ENCODE measurements around the gene BRWD1. TPM values are rescaled to one million over a fixed set of nuclear protein-coding genes. Genes with fewer than 3 reads are reported as not detected.

BRWD1 gene
- total RNA-seq, 1 donor from 2014 or later = 55.7 TPM

GRCh38 chr21:39282911-39283310 lies 30.5 kb downstream of the BRWD1 start:
- Mint-ChIP-seq H3K4me3 (ENCODE audit: low read depth) (no peak overlapping the region), H3K9me3 (ENCODE audit: low read depth) (no peaks in the 10 kb centered on the region), H3K27me3 (no peaks in the 10 kb centered on the region), H3K4me1 (ENCODE audit: low read depth) (no peaks in the 10 kb centered on the region), H3K27ac (no peak overlapping the region), H3K36me3 (ENCODE audit: insufficient read depth) (peaks cover 31% of the 10 kb centered on the region)
- DNase-seq (ENCODE audit: low spot score, unreplicated experiment) = no peak
- TF ChIP-seq, protein P1, sequence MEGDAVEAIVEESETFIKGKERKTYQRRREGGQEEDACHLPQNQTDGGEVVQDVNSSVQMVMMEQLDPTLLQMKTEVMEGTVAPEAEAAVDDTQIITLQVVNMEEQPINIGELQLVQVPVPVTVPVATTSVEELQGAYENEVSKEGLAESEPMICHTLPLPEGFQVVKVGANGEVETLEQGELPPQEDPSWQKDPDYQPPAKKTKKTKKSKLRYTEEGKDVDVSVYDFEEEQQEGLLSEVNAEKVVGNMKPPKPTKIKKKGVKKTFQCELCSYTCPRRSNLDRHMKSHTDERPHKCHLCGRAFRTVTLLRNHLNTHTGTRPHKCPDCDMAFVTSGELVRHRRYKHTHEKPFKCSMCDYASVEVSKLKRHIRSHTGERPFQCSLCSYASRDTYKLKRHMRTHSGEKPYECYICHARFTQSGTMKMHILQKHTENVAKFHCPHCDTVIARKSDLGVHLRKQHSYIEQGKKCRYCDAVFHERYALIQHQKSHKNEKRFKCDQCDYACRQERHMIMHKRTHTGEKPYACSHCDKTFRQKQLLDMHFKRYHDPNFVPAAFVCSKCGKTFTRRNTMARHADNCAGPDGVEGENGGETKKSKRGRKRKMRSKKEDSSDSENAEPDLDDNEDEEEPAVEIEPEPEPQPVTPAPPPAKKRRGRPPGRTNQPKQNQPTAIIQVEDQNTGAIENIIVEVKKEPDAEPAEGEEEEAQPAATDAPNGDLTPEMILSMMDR (IDR thresholded peaks at IDR 0.05; ENCODE audit: unreplicated experiment) = no peak

GRCh38 chr21:39281853-39282252 lies 31.6 kb downstream of the BRWD1 start:
- Mint-ChIP-seq H3K27ac (no peak overlapping the region), H3K4me3 (ENCODE audit: low read depth) (no peak overlapping the region), H3K36me3 (ENCODE audit: insufficient read depth) (peaks cover 20% of the 10 kb centered on the region), H3K9me3 (ENCODE audit: low read depth) (no peaks in the 10 kb centered on the region), H3K4me1 (ENCODE audit: low read depth) (no peaks in the 10 kb centered on the region), H3K27me3 (no peaks in the 10 kb centered on the region)
- TF ChIP-seq, protein P1 (IDR thresholded peaks at IDR 0.05; ENCODE audit: unreplicated experiment) = no peak
- no peak for DNase-seq (ENCODE audit: low spot score, unreplicated experiment)

DNA sequence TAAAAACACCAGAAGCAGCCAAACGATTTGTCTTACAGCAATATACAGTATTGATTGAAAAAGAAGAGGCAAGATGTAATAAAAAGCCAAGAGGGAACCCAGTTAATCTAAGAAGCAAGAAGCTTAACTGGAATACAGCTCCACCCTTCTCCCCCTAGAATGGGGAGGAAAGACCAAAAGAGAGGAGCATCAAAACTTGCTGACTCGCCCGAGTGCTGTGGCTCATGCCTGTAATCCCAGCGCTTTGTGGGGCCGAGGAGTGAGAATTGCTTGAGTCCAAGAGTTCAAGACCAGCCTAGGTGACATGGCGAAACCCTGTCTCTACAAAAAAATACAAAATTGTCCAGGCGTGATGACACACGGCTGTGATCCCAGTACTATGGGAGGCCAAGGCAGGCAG lies 32.2 kb downstream of the BRWD1 start:
- no peaks in the 10 kb centered on the region for H3K9me3 Mint-ChIP-seq (ENCODE audit: low read depth)
- no peaks in the 10 kb centered on the region for H3K4me1 Mint-ChIP-seq (ENCODE audit: low read depth)
- H3K27ac Mint-ChIP-seq = peak overlapping the region; percentile 45
- TF ChIP-seq, protein P1 (IDR thresholded peaks at IDR 0.05; ENCODE audit: unreplicated experiment) = no peak
- peaks cover 19% of the 10 kb centered on the region for H3K36me3 Mint-ChIP-seq (ENCODE audit: insufficient read depth)
- no peaks in the 10 kb centered on the region for H3K27me3 Mint-ChIP-seq
- H3K4me3 Mint-ChIP-seq (ENCODE audit: low read depth) = no peak overlapping the region
- DNase-seq (ENCODE audit: low spot score, unreplicated experiment) = no peak

GRCh38 chr21:39269620-39270019 lies 43.8 kb downstream of the BRWD1 start:
- Mint-ChIP-seq H3K9me3 (ENCODE audit: low read depth) (no peaks in the 10 kb centered on the region), H3K27me3 (no peaks in the 10 kb centered on the region), H3K27ac (no peak overlapping the region), H3K4me1 (ENCODE audit: low read depth) (no peaks in the 10 kb centered on the region), H3K4me3 (ENCODE audit: low read depth) (no peak overlapping the region), H3K36me3 (ENCODE audit: insufficient read depth) (peaks cover 25% of the 10 kb centered on the region)
- no peak for DNase-seq (ENCODE audit: low spot score, unreplicated experiment)
- TF ChIP-seq, protein P1 (IDR thresholded peaks at IDR 0.05; ENCODE audit: unreplicated experiment) = no peak

DNA sequence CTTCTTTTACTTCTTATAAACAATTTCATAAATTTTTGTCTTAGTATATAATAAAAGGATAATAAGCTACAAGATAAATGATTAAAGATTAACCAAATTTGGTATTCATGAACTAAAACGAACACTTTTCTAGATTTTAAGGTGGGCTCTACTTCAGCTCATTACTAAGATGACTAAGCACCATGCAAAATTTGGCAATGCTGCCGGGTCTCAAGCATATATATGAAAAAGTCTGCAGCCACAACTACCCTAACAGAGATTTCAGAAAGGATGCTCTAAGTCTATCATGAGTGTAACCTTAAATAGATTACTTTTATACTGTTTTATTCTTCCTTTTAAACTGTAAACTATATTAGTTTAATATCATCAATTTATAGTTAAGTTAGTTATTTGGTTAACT lies 47.8 kb downstream of the BRWD1 start:
- Mint-ChIP-seq H3K4me3 (ENCODE audit: low read depth) (no peak overlapping the region), H3K27ac (no peak overlapping the region), H3K9me3 (ENCODE audit: low read depth) (no peaks in the 10 kb centered on the region), H3K27me3 (no peaks in the 10 kb centered on the region), H3K36me3 (ENCODE audit: insufficient read depth) (peaks cover 27% of the 10 kb centered on the region), H3K4me1 (ENCODE audit: low read depth) (no peaks in the 10 kb centered on the region)
- TF ChIP-seq, protein P1 (IDR thresholded peaks at IDR 0.05; ENCODE audit: unreplicated experiment) = no peak
- DNase-seq (ENCODE audit: low spot score, unreplicated experiment) = no peak
